Neural cell (in vitro differentiated cells): ENCODE measurements around the gene ACTA2. TPM values are rescaled to one million over a fixed set of nuclear protein-coding genes. Genes with fewer than 3 reads are reported as not detected.

Experiments
- H2AFZ ChIP-seq: fragments of 200-600, 300-800 bp; sonication (generic), shearing (Covaris generic); 2 replicates; pipeline ENCODE4 v1.6.0; 2014; ENCODE audit warnings: low read depth, mild to moderate bottlenecking, antibody characterized with exemption, low read length, moderate library complexity
- H3F3A ChIP-seq: fragments of 200-600 bp; shearing (Covaris generic); 2 replicates; pipeline ENCODE4 v1.6.1; 2016; ENCODE audit warnings: mild to moderate bottlenecking, moderate library complexity, mixed read lengths, antibody characterized with exemption, low read length; ENCODE audit not compliant: insufficient read depth, poor library complexity, severe bottlenecking
- H3K27ac ChIP-seq: fragments of 200-600, 300-800 bp; sonication (generic), shearing (Covaris generic); 2 replicates; pipeline ENCODE4 v1.5.1; 2014; ENCODE audit warnings: mild to moderate bottlenecking, low read length, moderate library complexity
- H3K27me3 ChIP-seq: fragments of 300-800, 200-600 bp; sonication (generic), shearing (Covaris generic); 2 replicates; pipeline ENCODE4 v1.6.0; 2014; ENCODE audit warnings: mild to moderate bottlenecking, low read depth, low read length, moderate library complexity; ENCODE audit not compliant: insufficient read depth
- H3K36me3 ChIP-seq: fragments of 300-800, 200-600 bp; sonication (generic), shearing (Covaris generic); 2 replicates; pipeline ENCODE4 v1.5.1; 2014; ENCODE audit warnings: mild to moderate bottlenecking, antibody characterized with exemption, low read length, moderate library complexity; ENCODE audit not compliant: insufficient read depth
- H3K4me2 ChIP-seq: fragments of 300-800, 200-600 bp; sonication (generic), shearing (Covaris generic); 2 replicates; pipeline ENCODE4 v1.6.0; 2014; ENCODE audit warnings: mild to moderate bottlenecking, low read length
- H3K4me3 ChIP-seq: fragments of 300-800, 200-600 bp; sonication (generic), shearing (Covaris generic); 2 replicates; pipeline ENCODE4 v1.5.1; 2014; ENCODE audit warnings: mild to moderate bottlenecking, low read length, moderate library complexity
- H3K79me2 ChIP-seq: fragments of 200-600 bp; shearing (Covaris generic); replicated peaks from 2 replicates; pipeline ENCODE4 v1.6.0; 2014; ENCODE audit warnings: mild to moderate bottlenecking, low read length, moderate library complexity; ENCODE audit not compliant: insufficient read depth
- H3K9ac ChIP-seq: fragments of 300-800, 200-600 bp; sonication (generic), shearing (Covaris generic); 2 replicates; pipeline ENCODE4 v1.6.1; 2016; ENCODE audit warnings: mild to moderate bottlenecking, low read length, mixed read lengths
- H3K9me2 ChIP-seq: fragments of 200-600 bp; shearing (Covaris generic); 2 replicates; pipeline ENCODE4 v1.6.1; 2016; ENCODE audit warnings: mild to moderate bottlenecking, low read length, mixed read lengths; ENCODE audit not compliant: insufficient read depth
- H3K9me3 ChIP-seq: fragments of 200-600, 300-800 bp; sonication (generic), shearing (Covaris generic); 2 replicates; pipeline ENCODE4 v1.6.1; 2016; ENCODE audit warnings: mild to moderate bottlenecking, mixed run types, low read length, moderate library complexity, mixed read lengths
- H4K20me1 ChIP-seq: fragments of 200-600 bp; shearing (Covaris generic); 2 replicates; pipeline ENCODE4 v1.6.1; 2016; ENCODE audit warnings: mild to moderate bottlenecking, mixed run types; ENCODE audit not compliant: insufficient read depth
- CTCF ChIP-seq: fragments of 450-650 bp; IDR thresholded peaks from 2 replicates; pipeline ENCODE4 v1.5.1; 2014; ENCODE audit warnings: antibody characterized with exemption, mild to moderate bottlenecking, moderate library complexity; ENCODE audit not compliant: poor library complexity, severe bottlenecking
- EP300 ChIP-seq: fragments of 450-650 bp; conservative IDR thresholded peaks from 2 replicates; pipeline ENCODE4 v1.6.1; 2014; ENCODE audit warnings: antibody characterized with exemption, mild to moderate bottlenecking, moderate library complexity; ENCODE audit not compliant: poor library complexity, severe bottlenecking
- EZH2 ChIP-seq: fragments of 200-600, 300-800 bp; shearing (Covaris generic), sonication (generic); IDR thresholded peaks from 2 replicates; pipeline ENCODE4 v1.6.1; 2014; ENCODE audit warnings: antibody characterized with exemption, low read length, borderline replicate concordance, mild to moderate bottlenecking; ENCODE audit not compliant: insufficient read depth, poor library complexity, severe bottlenecking
- MXI1 ChIP-seq: fragments of 450-650 bp; conservative IDR thresholded peaks from 2 replicates; pipeline ENCODE4 v1.6.1; 2014; ENCODE audit warnings: antibody characterized with exemption, mild to moderate bottlenecking; ENCODE audit not compliant: poor library complexity, severe bottlenecking
- POLR2AphosphoS5 ChIP-seq: IDR thresholded peaks from 2 replicates; pipeline ENCODE4 v1.6.1; 2012
- RAD21 ChIP-seq: fragments of 450-650 bp; conservative IDR thresholded peaks from 2 replicates; pipeline ENCODE4 v1.6.1; 2014; ENCODE audit warnings: antibody characterized with exemption, mild to moderate bottlenecking, moderate library complexity
- REST ChIP-seq: IDR thresholded peaks from 2 replicates; pipeline ENCODE4 v1.6.1; 2012; ENCODE audit warnings: borderline replicate concordance
- SMC3 ChIP-seq: fragments of 450-650 bp; conservative IDR thresholded peaks from 2 replicates; pipeline ENCODE4 v1.6.1; 2014; ENCODE audit warnings: antibody characterized with exemption, mild to moderate bottlenecking, moderate library complexity; ENCODE audit not compliant: poor library complexity
- TAF1 ChIP-seq: IDR thresholded peaks from 2 replicates; pipeline ENCODE4 v1.6.1; 2012; ENCODE audit warnings: low read depth
- polyA plus RNA-seq: library from polyadenylated mRNA; depleted of rRNA; stranded (reverse); fragments of >200 nt; gene quantifications from 2 replicates; pipeline ENCODE4 v1.2.3, GENCODE V29; 2014

The ACTA2 gene
- polyA plus RNA-seq, 1 donor from 2014 or later: 0.53 TPM

- Histone ChIP-seq H3K36me3 (no peaks in the 10 kb centered on the region), H3K9me2 (no peaks in the 10 kb centered on the region), H4K20me1 (no peaks in the 10 kb centered on the region), H3K27ac (no peak overlapping the region), H3K27me3 (no peaks in the 10 kb centered on the region), H3K4me3 (no peak overlapping the region), H2AFZ (no peak overlapping the region), H3K4me2 (no peak overlapping the region), H3K79me2 (no peaks in the 10 kb centered on the region), H3K9me3 (no peaks in the 10 kb centered on the region), H3F3A (no peaks in the 10 kb centered on the region), H3K9ac (no peak overlapping the region)
- TF ChIP-seq RAD21: no peak
- TF ChIP-seq POLR2AphosphoS5: no peak
- no peak for TF ChIP-seq CTCF
Measured at GRCh38 chr10:88899886-88900285, 52.7 kb downstream of the ACTA2 start.

GRCh38 chr10:88898727-88899126, 53.8 kb downstream of the ACTA2 start:
- Histone ChIP-seq H3F3A (no peaks in the 10 kb centered on the region), H3K27me3 (no peaks in the 10 kb centered on the region), H3K4me3 (no peak overlapping the region), H3K4me2 (no peak overlapping the region), H3K27ac (no peak overlapping the region), H3K79me2 (no peaks in the 10 kb centered on the region), H3K36me3 (no peaks in the 10 kb centered on the region), H3K9me3 (no peaks in the 10 kb centered on the region), H3K9ac (no peak overlapping the region), H3K9me2 (no peaks in the 10 kb centered on the region), H2AFZ (no peak overlapping the region), H4K20me1 (no peaks in the 10 kb centered on the region)
- TF ChIP-seq EZH2 (no peak), RAD21 (no peak), EP300 (no peak), REST (no peak), POLR2AphosphoS5 (no peak), TAF1 (no peak), SMC3 (no peak), MXI1 (no peak), CTCF (no peak)
